SIG-M5 (cell line): ENCODE results near the gene ZC3H15.
"Not testable (repeated sequence)": the region's sequence is repeated elsewhere in the genome, so short reads cannot be mapped to it uniquely, and the experiment has no call there.

ENCODE experiments used
- DNase-seq: peaks from one replicate; lab custom pipeline; 2025; lab: John Stamatoyannopoulos, UW

Gene ZC3H15

DNA sequence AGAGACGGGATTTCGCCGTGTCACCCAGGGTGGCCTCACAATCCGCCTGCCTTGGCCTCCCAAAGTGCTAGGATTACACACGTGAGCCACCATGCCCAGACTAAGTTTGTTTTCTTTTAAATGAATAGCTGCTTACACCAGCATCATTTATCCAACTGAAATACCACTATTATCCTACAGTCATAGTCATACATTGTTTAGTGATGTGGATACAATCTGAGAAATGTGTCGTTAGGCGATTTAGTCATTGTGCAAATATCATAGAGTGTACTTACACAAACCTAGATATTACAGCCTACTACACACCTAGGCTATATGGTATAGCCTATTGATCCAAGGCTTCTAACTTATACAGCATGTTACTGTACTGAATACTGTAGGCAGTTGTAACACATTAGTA, 10.3 kb downstream of the ZC3H15 start:
- no peak for DNase-seq

DNA sequence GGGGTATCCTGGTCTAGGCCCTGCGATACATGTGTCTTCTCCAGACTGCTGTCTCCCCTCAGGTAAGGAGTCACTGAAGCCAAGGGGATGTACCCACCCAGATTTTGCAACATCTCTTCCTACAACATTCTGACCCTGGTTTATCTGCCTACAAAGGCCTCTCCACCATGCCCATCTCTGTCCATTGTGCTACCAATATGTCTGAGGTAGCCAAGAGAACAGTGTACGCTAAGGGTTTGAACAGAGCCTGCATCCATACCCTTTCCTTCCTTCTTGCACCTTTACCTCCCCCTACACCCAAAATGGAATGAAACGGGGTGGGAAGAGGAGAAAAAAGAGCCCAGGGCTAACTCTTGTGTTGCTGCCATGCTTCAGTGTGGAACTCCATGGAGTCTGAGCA, 11.9 kb downstream of the ZC3H15 start:
- DNase-seq: no peak

DNA sequence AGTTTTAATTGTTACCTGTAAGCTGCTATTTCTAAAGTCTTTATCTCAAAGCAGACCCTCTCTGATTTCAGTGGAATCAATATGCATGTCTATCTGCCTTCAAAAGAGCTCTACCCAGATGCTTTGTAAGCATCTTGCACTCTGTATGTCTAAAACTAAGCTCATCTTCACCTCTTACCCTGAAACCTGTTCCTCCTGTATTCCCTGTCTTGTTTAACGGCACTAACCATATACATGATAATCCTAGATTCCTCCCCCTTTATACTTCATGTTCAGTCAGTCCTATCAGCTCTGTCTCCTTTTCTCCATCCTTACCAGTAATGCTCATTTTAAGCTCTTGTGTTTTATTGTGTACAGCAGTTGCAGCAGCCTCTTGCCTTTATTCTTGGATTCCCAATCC, 12.8 kb downstream of the ZC3H15 start:
- no peak for DNase-seq

DNA sequence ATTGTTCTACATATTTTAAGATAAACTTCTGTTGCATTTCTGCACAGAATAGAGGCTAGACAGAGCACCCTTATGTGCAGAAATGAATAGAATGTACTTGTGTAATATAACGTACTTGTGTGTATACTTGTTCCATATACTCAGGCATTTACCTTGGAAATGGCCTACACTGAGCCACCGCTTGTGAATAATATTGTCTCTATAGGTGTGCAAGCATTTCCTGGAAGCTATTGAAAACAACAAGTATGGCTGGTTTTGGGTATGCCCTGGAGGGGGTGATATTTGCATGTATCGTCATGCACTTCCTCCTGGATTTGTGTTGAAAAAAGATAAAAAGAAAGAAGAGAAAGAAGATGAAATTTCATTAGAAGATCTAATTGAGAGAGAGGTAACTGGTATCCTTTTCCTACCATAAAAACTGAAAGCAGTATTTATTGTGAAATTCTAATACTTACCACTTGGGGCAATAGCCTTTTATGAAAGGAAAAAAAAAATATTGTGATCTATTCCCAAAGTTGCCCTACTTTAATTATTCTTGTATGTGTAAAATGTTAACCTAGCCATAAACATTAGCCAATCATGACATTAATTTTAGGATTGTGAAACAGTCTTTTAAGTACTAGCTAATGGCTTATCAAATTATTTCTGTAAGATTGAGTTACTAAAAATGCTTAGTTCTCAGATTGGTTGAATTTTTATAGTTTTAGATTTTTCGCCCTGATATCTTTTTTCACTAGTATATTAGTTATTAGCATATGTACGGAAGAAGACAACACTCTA, 18.0 kb downstream of the ZC3H15 start:
- DNase-seq: no peak

DNA sequence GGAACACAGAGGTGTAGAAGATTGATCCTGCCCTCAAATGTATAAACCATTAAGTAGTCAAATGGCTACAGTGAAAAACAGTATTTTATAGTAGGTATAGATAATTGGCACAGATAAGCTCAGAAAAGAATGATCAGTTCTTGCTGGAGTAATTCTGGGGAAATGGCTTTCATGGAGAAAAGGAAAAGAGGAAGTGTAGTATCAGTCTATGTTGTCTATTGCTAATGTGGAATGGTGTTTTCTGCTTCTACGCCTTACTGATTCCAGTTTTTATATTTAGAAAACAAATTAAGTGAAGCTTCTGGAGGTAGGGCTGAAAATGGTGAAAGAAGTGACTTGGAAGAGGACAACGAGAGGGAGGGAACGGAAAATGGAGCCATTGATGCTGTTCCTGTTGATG, 22.2 kb downstream of the ZC3H15 start:
- DNase-seq: no peak

DNA sequence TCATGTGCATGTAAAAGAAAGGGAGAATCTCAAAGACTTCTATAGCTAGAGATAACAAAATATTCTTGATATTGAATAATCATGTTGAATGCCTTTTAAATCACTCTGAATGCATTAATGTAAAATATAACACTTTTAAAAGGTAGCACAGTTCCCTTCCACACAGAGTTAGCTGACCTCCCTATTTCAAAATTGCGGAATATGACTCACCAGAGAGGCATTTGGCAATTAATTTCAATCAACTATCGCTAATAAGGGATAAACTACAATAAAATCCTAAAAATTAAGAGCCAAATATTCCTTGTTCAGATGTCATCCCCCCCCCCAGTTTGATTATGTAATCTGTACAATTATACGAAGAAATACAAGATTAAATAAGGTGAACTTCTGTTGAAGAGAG, 29.3 kb downstream of the ZC3H15 start:
- no peak for DNase-seq

DNA sequence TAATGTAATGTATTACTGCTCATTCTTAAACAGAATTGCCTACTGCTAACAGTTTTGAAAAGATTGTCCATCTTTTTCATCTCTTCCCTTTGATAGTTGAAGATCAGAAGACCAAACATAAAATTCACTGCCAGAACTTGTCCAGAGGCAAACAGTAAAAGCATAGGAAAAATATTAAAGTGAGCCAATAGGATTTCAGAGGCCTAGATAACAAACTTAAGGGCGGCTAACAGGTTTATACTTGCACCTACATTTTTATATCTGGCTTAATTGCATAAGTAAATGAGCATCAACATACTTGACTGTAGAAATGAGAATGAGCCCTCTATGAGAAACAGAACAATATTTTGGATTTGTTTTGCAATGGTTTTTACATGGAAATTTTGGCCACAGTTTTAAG, 30.3 kb downstream of the ZC3H15 start:
- DNase-seq: no peak

DNA sequence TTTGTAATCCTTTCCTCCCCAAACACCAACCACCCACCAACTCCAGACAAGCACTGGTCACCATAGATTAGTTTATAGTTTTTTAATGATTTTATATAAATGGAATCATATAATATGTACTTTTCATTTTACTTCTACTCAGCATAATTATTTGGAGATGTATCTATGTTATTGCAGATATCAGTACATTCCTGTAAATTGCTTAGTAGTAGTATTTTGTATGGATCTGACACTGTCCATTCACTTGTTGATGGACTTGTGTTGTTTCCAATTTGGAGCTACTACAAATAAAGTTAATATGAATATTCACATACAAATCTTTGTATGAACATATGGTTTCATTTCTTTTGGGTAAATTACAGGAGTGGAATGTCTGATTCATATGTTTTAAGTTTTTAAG, 31.0 kb downstream of the ZC3H15 start:
- no peak for DNase-seq

DNA sequence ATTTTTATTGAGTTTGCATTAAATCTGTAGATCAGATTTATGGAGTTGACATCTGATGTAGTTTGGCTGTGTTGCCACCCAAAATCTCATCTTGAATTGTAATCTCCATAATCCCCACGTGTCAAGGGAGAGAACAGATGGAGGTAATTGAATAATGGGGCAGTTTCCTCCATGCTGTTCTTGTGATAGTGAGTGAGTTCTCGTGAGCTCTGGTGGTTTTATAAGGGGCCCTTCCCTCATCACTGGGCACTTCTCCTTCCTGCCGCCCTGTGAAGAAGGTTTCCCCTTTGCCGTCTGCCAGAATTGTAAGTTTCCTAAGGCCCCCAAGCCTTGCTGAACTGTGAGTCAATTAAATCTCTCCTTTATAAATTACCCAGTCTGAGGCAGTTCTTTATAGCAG, 32.2 kb downstream of the ZC3H15 start:
- no peak for DNase-seq

DNA sequence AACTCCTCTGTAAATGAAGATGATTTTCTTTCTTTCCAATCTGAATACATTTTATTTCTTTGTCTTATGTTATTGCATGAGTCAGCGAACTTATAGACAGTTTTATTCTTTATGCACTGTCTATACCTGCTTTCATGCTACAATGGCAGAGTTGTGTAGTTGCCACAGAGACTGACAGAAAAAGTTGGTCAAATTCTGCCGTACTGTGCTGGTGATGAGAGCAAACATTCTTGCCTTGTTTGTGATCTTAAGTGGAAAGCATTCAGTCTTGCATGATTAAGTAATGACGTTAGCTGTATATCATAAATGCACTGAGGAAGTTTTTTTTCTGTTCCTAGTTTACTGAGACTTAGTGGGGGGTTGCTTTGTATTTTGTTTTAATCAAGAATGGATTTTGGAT, 32.9 kb downstream of the ZC3H15 start:
- no peak for DNase-seq

DNA sequence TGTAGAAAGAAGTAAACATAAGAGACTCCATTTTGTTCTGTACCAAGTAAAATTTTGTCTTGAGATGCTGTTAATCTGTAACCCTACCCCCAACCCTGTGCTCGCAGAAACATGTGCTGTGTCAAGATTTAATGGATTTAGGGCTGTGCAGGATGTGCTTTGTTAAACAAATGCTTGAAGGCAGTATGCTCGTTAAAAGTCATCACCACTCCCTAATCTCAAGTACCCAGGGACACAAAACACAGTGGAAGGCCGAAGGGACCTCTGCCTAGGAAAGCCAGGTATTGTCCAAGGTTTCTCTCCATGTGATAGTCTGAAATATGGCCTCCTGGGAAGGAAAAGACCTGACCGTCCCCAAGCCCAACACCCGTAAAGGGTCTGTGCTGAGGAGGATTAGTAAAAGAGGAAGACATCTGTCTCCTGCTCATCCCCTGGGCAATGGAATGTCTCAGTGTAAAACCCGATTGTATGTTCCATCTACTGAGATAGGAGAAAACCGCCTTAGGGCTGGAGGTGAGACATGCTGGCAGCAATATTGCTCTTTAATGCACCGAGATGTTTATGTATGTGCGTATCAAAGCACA, 35.6 kb downstream of the ZC3H15 start:
- not testable (repeated sequence) for DNase-seq

DNA sequence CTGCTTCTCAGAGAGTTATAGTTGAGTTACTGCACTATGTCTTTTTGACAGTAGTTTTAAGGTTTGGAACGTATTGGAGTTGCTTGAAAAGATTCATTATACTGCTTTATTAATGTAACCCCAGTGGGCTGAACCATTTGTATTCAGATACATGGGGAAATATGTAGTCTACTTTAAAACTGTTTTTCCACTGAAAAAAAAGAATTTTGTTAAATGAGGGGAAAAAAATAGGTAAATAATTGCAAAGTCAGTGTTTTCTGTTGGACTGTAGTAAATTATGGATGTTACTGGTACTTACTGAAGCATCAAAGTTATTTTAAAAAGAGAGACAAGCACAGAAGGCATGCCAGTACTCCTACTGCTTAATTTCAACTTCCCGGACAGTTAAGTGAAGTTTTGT, 36.4 kb downstream of the ZC3H15 start:
- DNase-seq: no peak

DNA sequence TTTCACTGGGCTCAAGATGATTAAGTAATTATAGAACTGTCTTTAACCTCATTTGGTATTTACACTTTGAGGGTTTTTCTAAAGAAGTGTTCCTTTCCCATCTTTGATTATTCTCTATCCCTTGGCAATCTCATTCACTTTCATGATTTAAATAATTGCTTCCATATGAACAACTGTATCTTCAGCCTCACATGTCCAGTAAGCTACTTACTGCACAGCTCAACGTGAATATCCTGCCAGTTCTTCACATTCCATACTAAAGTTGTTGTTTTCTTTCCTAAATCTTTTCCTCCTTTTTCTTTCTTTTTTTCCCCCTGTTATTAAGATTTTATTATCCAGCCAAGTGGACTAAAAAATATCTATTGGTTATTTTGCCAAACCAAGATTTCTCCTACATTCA, 37.7 kb downstream of the ZC3H15 start:
- DNase-seq: no peak

DNA sequence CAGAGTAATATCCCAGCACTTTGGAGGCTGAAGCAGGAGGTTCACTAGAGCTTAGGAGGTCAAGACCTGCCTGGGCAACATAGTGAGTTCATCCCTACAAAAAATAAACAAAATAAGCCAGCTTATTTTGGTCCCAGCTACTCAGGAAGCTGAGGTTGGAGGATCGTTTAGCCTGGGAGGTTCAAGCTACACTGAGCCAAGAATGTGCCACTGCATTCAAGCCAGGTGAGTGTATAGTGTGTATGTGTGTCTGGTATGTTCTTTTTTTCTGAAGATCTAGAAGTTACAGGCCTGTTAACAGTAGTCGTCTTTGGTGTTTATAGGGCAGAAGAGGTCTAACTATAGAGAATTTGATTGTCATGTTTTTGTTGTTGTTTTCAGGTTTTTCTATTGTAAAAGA, 40.2 kb downstream of the ZC3H15 start:
- DNase-seq: no peak

DNA sequence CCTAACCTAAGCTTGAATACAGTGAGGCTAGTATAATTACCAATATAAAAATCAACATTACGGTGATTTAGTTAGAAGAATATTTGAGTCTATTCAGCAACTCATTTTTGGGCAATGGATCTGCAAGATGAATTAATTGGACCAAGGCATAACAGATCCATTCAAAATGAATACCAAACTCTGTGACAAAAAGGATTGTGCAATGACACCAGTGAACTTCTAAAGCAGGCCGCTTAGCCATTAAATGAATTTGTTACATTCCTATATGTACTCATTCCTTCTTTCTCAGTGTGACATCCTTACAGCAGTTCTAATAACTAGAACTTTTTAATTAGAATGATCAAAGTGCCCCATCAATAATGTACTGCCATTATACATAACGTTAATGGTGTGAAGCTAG, 44.3 kb downstream of the ZC3H15 start:
- DNase-seq: no peak

DNA sequence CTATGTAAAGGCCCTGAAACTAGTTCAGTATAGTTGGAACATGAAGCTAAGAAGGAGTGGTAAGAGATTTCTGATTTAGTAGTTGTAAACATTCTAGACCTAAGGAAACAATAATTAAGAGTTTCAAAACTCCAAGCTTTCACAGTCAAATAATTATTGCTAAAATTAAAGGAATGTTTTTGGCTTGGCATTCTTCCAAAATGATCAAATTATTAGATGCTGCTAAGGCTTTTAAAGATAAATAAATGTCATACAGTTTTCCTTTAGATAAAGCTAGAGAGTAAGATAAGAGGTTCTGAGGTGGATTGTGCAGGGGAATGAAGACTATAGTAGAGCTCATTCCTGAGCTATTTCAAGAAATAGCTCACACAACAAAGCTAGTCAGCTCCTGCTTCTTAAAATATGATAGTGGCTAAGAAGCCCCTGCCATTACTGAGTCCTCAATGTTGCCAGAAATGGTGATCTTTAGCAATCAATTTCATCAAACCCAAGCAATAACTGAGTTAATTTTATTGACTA, 45.3 kb downstream of the ZC3H15 start:
- DNase-seq: no peak

DNA sequence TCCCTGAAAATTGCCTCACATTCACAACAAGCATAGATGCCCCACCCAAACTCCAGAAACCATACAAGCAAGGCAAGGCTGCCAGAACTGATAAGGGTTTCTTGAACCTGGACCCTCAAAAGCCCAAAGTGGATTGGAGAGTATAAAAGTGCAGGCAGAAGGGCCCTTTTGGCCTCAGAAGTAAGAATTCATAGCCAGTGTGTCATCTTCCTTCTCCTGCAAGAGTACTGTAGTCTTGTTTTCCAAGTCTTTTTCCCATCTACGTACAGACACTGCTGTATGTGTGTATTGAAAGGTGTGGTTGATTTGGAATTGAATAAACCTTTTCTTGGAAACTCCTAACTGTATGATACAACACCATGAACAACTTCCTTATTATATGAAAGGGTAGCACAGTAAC, 46.8 kb downstream of the ZC3H15 start:
- DNase-seq: no peak

DNA sequence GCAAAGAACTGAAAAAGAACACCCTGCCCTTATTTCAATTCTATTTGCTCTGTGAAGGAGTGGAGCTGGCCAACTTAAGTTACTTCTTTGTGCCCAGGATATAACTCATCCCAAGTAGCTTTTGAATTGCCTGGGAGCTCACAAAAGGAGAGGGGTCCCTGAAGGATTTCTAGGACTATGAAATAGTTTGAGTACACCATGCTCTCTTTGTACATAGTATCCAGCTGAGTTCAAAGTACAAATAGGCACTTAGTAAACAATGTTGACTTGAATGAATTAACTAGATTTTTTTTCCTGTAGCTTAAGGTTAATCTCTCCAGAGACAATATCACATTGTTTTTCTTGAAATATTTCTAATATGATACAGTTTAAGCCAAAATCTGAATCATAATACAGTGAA, 47.7 kb downstream of the ZC3H15 start:
- no peak for DNase-seq

DNA sequence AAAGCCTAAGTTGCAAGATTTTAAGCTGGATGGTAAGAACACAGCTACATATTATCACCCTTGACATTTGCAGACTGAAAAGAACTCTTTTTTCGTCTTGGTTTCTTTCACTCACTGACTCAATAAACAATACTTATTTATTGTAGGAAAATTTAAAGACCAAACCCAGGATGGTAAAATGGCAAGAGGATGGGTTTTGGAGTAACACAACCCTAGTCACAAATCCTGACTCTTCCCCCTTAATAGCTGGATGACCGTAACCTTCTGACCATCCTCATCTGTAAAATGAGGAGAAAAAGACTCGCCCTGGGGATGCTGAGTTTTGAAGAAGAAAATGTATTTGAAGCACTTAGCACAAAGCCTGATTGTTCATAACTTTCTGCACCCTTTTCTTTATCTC, 48.3 kb downstream of the ZC3H15 start:
- no peak for DNase-seq

DNA sequence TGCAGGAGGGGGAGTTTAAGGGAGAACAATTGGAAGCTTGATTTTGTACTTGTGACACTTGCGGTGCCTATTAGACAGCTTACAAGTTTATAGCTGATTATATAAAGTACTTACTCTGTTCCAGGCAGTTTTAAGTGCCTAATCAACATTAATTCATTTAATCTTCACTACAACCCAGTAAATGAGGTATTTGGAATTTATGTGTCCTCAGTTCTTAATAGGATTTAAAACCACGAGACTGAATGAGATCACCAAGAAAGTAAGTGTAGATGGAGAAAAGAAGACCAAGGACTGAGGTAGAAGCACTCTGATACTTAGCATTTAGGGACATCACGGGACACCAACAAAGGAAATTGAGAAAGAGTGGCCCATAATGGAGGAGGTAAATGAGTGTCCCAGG, 49.8 kb downstream of the ZC3H15 start:
- no peak for DNase-seq

DNA sequence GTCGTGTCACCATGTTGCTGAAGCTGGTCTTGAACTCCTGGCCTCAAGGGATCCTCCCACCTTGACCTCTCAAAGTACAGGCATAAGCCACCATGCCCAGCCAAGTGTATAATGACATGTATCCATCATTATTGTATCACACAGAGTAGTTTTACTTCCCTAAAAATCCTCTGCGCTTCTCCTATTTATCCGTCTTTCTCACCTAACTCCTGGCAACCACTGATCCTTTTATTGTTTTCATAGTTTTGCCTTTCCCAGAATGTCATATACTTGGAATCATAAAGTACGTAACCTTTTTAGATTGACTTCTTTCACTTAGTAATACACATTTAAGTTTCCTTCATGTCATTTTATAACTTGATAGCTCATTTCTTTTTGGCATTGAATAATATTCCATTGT, 51.0 kb downstream of the ZC3H15 start:
- DNase-seq: no peak

DNA sequence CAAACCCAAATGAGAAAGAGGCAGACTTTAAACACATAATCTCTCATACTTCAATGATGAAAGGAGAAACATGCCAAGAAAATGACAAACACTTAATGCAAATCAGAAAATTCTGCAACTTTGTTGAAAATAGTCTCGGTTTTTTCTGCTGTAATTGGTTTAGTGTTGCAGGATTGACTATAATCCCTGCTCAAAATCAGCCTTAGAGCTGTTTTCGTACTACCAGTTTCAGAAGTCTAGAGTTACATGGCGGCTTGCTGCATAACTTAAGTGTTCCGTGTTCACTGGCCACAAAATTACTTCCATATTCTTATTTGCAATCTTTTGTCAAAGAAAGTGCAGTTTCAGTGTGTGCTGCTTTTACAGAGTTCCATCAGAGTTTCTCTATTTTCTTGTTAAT, 54.9 kb downstream of the ZC3H15 start:
- DNase-seq: no peak

DNA sequence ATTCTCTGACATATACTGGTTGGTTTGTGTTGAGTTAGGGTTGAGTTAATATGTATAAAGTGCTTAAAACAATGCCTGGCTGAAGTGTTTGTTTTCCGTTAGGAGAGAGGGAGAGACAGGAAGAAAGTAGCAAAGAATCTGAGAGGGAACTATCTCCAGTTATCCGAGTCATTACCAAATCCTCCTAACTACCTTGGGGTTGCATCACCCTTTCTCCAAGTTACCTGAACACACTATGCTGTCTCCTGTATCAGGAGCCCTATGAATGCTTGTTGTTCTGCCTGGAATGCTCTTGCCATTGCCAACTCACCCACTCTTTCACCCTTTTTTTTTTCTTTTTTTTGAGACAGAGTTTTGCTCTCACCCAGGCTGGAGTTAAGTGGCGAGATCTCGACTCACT, 55.9 kb downstream of the ZC3H15 start:
- no peak for DNase-seq

DNA sequence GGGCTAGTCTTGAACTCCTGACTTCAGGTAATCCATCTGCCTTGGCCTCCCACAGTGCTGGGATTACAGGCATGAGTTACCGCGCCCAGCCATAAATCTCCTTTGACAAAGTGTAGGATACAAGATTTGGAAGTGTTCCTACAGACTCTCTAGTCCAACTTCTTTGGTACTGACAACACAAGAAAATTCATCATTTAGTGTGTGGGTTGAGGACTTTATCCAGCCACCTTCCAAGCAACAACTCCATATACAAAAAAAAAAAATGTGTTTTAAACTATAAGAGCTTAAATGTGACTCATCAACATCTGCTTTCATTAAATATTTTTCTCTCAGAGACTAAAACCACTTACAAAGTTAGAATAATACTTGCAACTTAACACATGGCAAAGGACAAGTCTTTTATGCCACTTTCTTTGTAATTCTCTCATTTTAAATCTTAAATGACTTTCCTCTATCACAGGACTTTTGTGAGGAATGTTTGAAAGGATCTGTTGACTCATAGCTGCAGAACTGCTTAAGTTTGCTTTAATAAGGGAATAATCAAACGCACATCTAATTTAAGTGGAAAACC, 57.6 kb downstream of the ZC3H15 start:
- DNase-seq: no peak
